T-helper 2 cell (primary cell): Measurements from ENCODE around the gene ATP2B2.

Experiments used
- DNase-seq, 5 experiments: peaks; one replicate each; pipeline versions ENCODE4 v3.0.0 to v3.0.0-alpha.2; 2012 to 2022

ATP2B2 gene

DNA sequence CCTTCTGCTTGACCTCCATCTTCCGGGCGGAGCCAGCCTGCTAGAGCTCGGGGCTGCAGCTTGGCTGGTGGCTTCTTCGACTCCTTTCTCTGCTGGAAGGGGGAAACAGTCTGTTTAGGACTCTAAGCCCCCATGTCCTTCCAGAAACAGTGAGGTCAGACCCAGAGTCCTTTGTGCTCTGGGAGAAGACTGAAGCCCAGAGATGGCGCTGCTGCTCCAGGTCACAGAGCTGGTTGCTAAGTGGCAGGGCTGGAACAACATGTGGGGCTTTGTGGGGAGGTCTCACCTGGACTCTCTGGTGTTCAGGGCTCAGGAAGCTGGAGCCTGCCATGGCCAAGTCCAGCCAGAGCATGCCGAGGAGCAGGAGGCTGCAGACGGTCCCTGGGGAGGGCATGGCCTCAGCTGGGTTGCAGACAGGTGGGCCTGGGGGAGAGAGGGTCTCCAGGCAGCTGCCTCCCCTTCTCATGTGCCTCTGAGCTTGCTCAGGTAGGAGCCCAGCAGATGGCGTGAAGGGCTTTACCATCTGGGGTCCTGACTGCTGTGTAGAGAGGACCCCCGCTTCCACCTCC, 215.5 kb downstream of the ATP2B2 start:
- no peak for DNase-seq

DNA sequence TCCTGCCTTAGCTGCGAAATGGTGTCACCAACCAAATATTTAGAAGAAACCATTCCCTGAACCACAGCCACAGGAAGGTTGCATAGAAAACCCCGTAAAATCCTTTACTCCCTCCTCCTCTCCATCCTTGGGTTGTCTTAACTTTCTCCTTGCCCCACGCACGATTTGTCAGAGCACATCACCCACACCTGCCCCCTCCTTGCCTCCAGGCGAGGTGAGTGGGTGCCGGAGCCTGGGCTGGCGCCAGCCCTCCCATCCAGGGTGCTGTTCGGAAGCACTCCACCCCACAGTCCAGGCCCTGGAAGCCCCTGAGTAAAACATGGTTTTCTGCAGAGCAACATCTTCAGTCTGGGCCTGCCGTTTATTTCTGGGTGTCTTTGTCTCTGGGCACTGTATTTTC, 216.3 kb downstream of the ATP2B2 start:
- no peak for DNase-seq

DNA sequence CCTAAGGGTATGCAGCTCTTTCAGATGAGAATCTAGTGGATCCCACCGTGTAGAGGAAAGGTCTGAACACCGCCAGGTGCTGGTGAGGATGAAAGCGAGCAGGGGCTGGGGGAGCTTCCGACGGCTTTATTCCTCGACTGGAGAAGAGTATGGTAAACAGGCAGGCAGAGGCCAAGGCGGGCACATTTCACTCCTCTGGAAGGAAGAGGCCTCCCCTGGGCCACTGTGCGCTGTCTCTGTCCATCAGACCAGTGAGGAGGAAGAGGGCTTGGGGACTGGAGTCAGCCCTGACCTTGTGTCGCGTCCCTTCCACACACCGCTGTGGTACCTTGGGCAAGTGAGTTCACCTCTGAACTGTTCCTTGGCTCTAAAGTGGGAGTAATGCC, 216.8 kb downstream of the ATP2B2 start:
- DNase-seq, result no peak

DNA sequence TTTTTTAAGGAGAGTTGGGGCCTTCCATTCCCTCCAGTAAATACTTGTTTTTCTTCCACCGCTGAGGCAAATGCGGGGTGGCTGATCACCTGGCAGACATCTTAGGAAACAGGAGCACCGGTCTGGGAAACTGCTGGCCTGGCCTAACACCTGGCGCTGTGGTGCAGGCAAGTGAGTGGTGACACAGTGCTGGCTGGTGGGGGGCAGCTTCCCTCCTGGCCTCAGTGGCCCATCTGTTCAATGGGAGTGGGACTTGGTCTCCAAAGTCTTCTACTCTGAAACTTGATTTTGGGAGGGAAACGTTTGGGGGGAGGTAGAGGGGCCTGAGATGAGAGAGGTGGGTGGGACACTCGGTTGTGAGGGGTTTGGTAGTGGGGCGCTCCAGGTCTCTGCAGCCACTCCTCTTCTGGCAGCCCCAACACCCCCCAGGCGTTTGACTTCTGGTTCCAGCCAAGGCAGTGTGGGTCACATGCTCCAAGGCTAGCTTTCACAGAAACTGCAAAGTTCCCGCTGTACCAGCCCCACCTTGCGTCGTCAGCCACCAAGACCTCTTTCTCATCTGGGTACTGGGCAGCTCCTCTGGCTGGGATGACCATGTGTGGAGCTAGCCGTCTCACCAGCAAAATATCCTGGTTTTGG, 217.3 kb downstream of the ATP2B2 start:
- no peak for DNase-seq

DNA sequence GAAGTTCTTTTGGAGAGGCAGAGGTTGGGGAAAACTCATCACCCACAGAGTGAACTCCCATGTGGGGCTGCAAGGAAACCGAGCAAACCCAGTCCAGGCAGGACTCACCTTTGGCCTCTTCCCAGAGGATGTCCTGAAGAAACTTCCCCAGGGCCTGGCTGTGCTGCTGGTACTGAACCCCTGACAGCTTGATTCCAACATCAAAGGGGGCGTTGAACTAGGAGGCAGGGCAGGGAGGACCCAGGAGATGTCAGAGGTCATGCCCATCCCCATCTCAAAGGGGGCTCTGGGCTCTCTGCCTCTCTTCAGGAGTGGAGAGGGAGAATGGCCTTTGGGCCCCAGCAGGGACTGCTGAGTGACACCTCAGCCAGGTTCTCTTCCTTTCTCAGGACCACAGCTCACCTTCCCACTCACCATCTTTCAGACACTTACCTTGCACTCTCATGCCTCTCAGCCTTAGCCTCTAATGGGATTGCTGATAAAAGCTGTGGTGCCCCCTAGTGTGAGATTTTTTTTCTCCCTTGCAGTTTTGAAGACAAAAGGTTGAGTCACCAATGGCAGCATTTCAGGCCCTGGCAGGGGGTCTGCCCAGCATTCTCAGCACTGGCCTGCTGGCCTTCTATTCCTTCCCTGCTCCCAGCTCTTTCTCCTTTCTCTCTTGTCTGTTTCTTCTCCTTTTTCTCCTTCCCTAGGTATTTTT, 218.6 kb downstream of the ATP2B2 start:
- peak in 1 of 5 experiments; percentile 16 for DNase-seq

- DNase-seq, result no peak
Observed at GRCh38 chr3:10286133-10286524, 219.3 kb downstream of the ATP2B2 start.

GRCh38 chr3:10285272-10286132, 219.9 kb downstream of the ATP2B2 start:
- DNase-seq, result no peak

- DNase-seq, result peak in 4 of 5 experiments; percentile 18 to 75 (median 23)
Observed at GRCh38 chr3:10284496-10284895, 220.9 kb downstream of the ATP2B2 start.

- no peak for DNase-seq
Observed at GRCh38 chr3:10283638-10284037, 221.7 kb downstream of the ATP2B2 start.

GRCh38 chr3:10281951-10282350, 223.4 kb downstream of the ATP2B2 start:
- DNase-seq, result no peak

GRCh38 chr3:10280571-10280970, 224.8 kb downstream of the ATP2B2 start:
- DNase-seq, result no peak

DNA sequence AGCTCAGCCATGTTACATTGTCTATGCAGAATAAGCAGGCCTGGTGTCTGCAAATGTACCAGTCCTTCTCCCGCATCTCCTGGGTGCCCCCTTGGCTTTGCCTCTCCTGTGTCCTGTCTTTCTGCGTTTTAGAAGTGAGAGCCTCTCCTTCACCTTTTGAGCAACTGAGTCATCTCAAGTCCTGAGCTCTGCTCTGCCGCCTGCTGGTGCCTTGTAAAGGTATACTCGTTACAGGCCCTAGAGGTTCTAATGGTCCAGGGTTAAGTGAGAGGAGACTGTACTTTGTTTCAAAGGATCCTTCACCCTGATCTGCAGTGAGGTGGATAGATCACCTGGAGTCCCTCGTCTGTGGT, 225.2 kb downstream of the ATP2B2 start:
- DNase-seq, result peak in 1 of 5 experiments; percentile 30

DNA sequence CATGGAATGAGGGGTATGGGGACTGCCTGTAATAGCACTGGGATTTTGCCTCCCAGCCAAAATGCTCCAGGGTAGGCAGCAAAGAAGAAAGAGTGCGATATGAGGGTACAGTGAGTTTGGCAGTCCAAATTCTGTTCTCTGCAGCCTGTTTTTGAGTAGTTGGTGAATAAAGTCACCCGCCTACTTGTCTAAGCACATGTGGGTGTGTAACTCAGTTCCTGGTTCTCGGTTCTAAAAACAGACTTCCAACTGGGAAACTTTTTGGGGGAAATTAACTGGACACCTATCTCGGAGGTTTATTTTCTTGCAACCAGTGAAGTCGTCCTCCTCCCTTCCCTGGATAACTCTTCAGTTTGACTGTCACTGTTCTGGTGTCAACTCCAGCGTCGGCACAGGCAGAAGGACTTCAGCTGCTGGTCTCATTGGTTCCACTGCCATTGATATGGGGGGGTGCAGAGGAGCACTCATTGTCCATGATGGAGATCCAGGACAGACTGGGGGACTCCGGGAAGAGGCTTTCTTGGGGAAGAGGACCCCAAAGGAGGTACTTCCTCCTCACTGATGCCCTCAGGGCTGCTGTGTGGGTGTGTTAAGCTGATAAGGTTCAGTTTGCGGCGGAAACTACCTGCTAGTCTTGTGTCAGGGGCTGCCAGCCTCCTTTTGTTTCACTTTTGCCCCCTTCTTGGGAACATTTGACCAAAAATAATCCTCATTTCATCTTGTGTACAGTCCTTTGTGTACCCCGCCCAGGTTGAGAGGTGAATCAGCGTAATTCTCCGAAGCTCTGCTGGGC, 225.8 kb downstream of the ATP2B2 start:
- no peak for DNase-seq

- DNase-seq, result no peak
Observed at GRCh38 chr3:10278501-10278900, 226.9 kb downstream of the ATP2B2 start.

- DNase-seq, result peak in 1 of 5 experiments; percentile 25
Observed at GRCh38 chr3:10277115-10277625, 228.2 kb downstream of the ATP2B2 start.

DNA sequence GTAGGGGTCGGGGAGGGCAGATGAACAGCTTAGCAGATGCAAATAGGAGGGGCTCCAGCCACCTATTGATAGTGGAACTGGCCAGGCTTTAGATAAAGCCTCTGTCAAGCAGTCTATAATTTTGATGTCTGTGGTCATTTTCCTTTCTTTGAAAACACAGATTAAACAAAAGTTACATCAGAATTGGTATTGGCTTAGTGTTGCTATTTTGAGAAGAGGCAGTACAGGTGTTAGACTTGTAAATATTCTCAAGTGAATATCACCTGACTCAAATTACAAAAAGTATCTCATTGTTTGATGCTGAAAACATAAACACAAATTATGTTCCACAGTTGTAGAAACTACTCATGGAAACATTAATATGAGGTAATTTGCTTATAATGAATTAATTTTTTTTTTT, 230.8 kb downstream of the ATP2B2 start:
- DNase-seq, result no peak
